Caco-2 (cell line): Measurements from ENCODE around the gene RBP2. TPM values are rescaled to one million over a fixed set of nuclear protein-coding genes. Genes with fewer than 3 reads are reported as not detected.

Experiments
- BruUV-seq: library from RNA; stranded (reverse); fragments of 400-500 nt; replicated peaks from 2 replicates; lab custom pipeline; 2021; lab: Mats Ljungman, UMichigan
- CTCF ChIA-PET: fragments of 300-600 bp; sonication (Branson Sonifier 250); formaldehyde crosslinking; loops from one replicate; lab custom pipeline; 2022; ENCODE audit warnings: antibody characterized with exemption; lab: Charles Lee
- POLR2A ChIA-PET: fragments of 300-600 bp; sonication (Branson Sonifier 250); formaldehyde crosslinking; loops from one replicate; lab custom pipeline; 2022; ENCODE audit warnings: antibody characterized with exemption; lab: Charles Lee
- DNase-seq, 2 experiments: peaks; one replicate each; pipeline versions ENCODE4 v3.0.0 to v3.0.0-alpha.2; 2020 to 2022
- H3K27me3 ChIP-seq: replicated peaks from 2 replicates; pipeline ENCODE4 v1.6.0; 2011; ENCODE audit warnings: low read length; ENCODE audit not compliant: control insufficient read depth, insufficient read depth
- H3K36me3 ChIP-seq: 2 replicates; pipeline ENCODE4 v1.5.1; 2011; ENCODE audit warnings: low read length; ENCODE audit not compliant: control insufficient read depth, insufficient read depth
- H3K4me1 ChIP-seq: fragments of 250-450 bp; sonication (Bioruptor Pico); 2 replicates; pipeline ENCODE4 v1.5.1; 2020; ENCODE audit warnings: mild to moderate bottlenecking
- H3K4me3 ChIP-seq: 2 replicates; pipeline ENCODE4 v1.5.1; 2011; ENCODE audit warnings: low read depth, mild to moderate bottlenecking, control low read depth, low read length
- H3K9me3 ChIP-seq: fragments of 250-450 bp; sonication (Bioruptor Pico); 2 replicates; pipeline ENCODE4 v1.5.1; 2020; ENCODE audit warnings: mild to moderate bottlenecking, moderate library complexity
- H3K27ac Mint-ChIP-seq: one replicate; pipeline ENCODE4 v1.8.0; 2022; ENCODE audit warnings: mixed read lengths; ENCODE audit not compliant: unreplicated experiment
- H3K27me3 Mint-ChIP-seq: one replicate; pipeline ENCODE4 v1.8.0; 2022; ENCODE audit warnings: mixed read lengths; ENCODE audit not compliant: insufficient read depth, unreplicated experiment
- H3K36me3 Mint-ChIP-seq: one replicate; pipeline ENCODE4 v1.8.0; 2022; ENCODE audit warnings: mild to moderate bottlenecking, mixed read lengths; ENCODE audit not compliant: insufficient read depth, unreplicated experiment
- H3K4me1 Mint-ChIP-seq: one replicate; pipeline ENCODE4 v1.8.0; 2022; ENCODE audit warnings: low read depth, mixed read lengths; ENCODE audit not compliant: unreplicated experiment
- H3K4me3 Mint-ChIP-seq: one replicate; pipeline ENCODE4 v1.8.0; 2022; ENCODE audit warnings: mild to moderate bottlenecking, moderate library complexity, mixed read lengths; ENCODE audit not compliant: unreplicated experiment
- H3K9me3 Mint-ChIP-seq: one replicate; pipeline ENCODE4 v1.8.0; 2022; ENCODE audit warnings: mixed read lengths; ENCODE audit not compliant: unreplicated experiment
- CTCF ChIP-seq, 2 experiments: fragments of 200-600 bp in 1 of 2; IDR thresholded peaks; 1 replicate in 1 of 2; 2 replicates in 1 of 2; pipeline versions ENCODE4 v1.5.1 to v1.8.0; 2011 to 2022; ENCODE audit warnings: antibody characterized with exemption in 1 of 2, control low read depth in 1 of 2, inconsistent platforms in 1 of 2, low read depth in 1 of 2, low read length in 1 of 2, mild to moderate bottlenecking in 1 of 2, moderate library complexity in 1 of 2; ENCODE audit not compliant: insufficient read depth in 1 of 2, severe bottlenecking in 1 of 2, unreplicated experiment in 1 of 2
- intact Hi-C: fragments of 100-400 bp; cut with micrococcal nuclease; formaldehyde crosslinking; loops from one replicate; pipeline ENCODE4 v1.10.0; 2022; ENCODE audit not compliant: unreplicated experiment
- total RNA-seq: library from RNA; stranded (reverse); gene quantifications from 2 replicates; pipeline ENCODE4 v1.2.3, GENCODE V29; 2022

Gene RBP2
- total RNA-seq, 1 experiment from 2014 or later = 28.0 TPM

DNA sequence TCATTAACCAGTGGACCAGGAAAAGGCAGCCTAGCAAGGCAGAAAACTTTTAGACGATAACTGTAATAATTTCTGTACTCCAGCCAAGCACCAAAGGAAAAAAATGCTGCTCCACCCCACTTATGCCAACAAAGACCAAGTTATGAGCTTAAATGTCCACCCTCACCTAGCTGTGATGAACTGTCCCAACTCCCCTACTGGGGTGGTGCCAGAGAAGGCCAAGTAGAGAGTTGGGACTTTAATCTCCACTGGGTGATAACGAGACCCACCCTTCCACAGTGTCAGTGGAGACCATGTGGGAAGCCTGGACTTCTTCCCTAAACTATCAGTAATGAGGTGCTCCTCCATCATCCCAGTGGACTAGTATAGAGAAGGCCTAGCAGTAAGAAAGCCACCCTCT, 53.1 kb downstream of the RBP2 start:
- no peak overlapping the region for H3K4me3 Mint-ChIP-seq
- CTCF ChIA-PET = no interaction called here
- no peak overlapping the region for H3K4me3 ChIP-seq
- H3K27me3 Mint-ChIP-seq = no peaks in the 10 kb centered on the region
- no peaks in the 10 kb centered on the region for H3K36me3 ChIP-seq
- POLR2A ChIA-PET = no interaction called here
- no peaks in the 10 kb centered on the region for H3K36me3 Mint-ChIP-seq
- H3K27ac Mint-ChIP-seq = no peak overlapping the region
- no peaks in the 10 kb centered on the region for H3K4me1 ChIP-seq
- TF ChIP-seq CTCF (IDR thresholded peaks at IDR 0.05; ENCODE audit: insufficient read depth in 1 of 2, low read depth in 1 of 2, low read length in 1 of 2, severe bottlenecking in 1 of 2, unreplicated experiment in 1 of 2) = no peak
- no TSS peak for BruUV-seq
- no peaks in the 10 kb centered on the region for H3K27me3 ChIP-seq
- H3K9me3 Mint-ChIP-seq = no peaks in the 10 kb centered on the region
- no peaks in the 10 kb centered on the region for H3K9me3 ChIP-seq
- DNase-seq = no peak
- intact Hi-C loops = no loop called here
- no peaks in the 10 kb centered on the region for H3K4me1 Mint-ChIP-seq

- no TSS peak for BruUV-seq
- Mint-ChIP-seq H3K36me3 (peaks cover 6% of the 10 kb centered on the region), H3K27ac (no peak overlapping the region), H3K9me3 (peaks cover 7% of the 10 kb centered on the region), H3K4me1 (no peaks in the 10 kb centered on the region), H3K4me3 (no peak overlapping the region), H3K27me3 (no peaks in the 10 kb centered on the region)
- TF ChIP-seq CTCF (IDR thresholded peaks at IDR 0.05; ENCODE audit: insufficient read depth in 1 of 2, low read depth in 1 of 2, low read length in 1 of 2, severe bottlenecking in 1 of 2, unreplicated experiment in 1 of 2) = no peak
- ChIA-PET POLR2A (no interaction called here), CTCF (no interaction called here)
- intact Hi-C loops = no loop called here
- Histone ChIP-seq H3K4me1 (no peaks in the 10 kb centered on the region), H3K4me3 (no peak overlapping the region), H3K27me3 (no peaks in the 10 kb centered on the region), H3K9me3 (no peaks in the 10 kb centered on the region; the same call in none of the 2 replicates), H3K36me3 (no peaks in the 10 kb centered on the region)
- no peak for DNase-seq
Measured at GRCh38 chr3:139421460-139421859, 54.9 kb downstream of the RBP2 start.

DNA sequence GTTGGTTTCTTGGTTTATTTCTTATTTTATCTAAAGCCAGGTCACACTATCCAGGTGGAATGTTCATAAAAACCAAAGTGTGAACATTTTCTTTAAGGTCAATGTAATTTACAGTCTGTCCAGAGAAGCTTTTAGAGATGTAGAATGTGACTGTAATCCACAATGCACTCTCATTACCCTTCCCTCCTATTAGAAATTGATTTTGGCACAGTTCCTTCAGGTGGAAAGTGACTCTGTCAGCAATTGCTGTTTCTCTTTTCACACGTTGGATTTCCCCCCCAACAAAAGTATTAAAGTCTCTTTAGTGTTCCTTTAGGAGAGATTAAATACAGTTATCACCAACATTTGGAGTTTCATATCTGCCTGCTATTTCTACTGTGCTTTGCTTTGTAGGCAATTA, 55.3 kb downstream of the RBP2 start:
- Mint-ChIP-seq H3K4me3 (no peak overlapping the region), H3K9me3 (peaks cover 11% of the 10 kb centered on the region), H3K4me1 (no peaks in the 10 kb centered on the region), H3K27me3 (no peaks in the 10 kb centered on the region), H3K36me3 (peaks cover 6% of the 10 kb centered on the region), H3K27ac (no peak overlapping the region)
- no peaks in the 10 kb centered on the region for H3K36me3 ChIP-seq
- POLR2A ChIA-PET = no interaction called here
- no peaks in the 10 kb centered on the region; the same call in none of the 2 replicates for H3K9me3 ChIP-seq
- no peak for TF ChIP-seq CTCF (IDR thresholded peaks at IDR 0.05; ENCODE audit: insufficient read depth in 1 of 2, low read depth in 1 of 2, low read length in 1 of 2, severe bottlenecking in 1 of 2, unreplicated experiment in 1 of 2)
- intact Hi-C loops = no loop called here
- no peak overlapping the region for H3K4me3 ChIP-seq
- no TSS peak for BruUV-seq
- no peaks in the 10 kb centered on the region for H3K4me1 ChIP-seq
- no peak for DNase-seq
- H3K27me3 ChIP-seq = no peaks in the 10 kb centered on the region
- CTCF ChIA-PET = no interaction called here
